ENCODE measurements around the gene F13A1. TPM values are rescaled to one million over a fixed set of nuclear protein-coding genes. Genes with fewer than 3 reads are reported as not detected.
A peak's percentile ranks its signal among the peaks of the same experiment; 100 is the strongest.

F13A1 gene
- total RNA-seq, 1 donor from 2014 or later = 187 TPM

GRCh38 chr6:6320901-6321300 lies 439 bp upstream of the F13A1 start:
- no peak for DNase-seq
- Histone ChIP-seq H3K27me3 (ENCODE audit: low read depth) (peaks cover 33% of the 10 kb centered on the region), H3K4me3 (no peak overlapping the region), H3K9me3 (no peaks in the 10 kb centered on the region), H3K27ac (no peak overlapping the region), H3K4me1 (no peaks in the 10 kb centered on the region), H3K36me3 (no peaks in the 10 kb centered on the region)
- no peak for ATAC-seq
- intact Hi-C loops (cut with DNase I) = no loop called here
- no peak for TF ChIP-seq CTCF (IDR thresholded peaks at IDR 0.05)

DNA sequence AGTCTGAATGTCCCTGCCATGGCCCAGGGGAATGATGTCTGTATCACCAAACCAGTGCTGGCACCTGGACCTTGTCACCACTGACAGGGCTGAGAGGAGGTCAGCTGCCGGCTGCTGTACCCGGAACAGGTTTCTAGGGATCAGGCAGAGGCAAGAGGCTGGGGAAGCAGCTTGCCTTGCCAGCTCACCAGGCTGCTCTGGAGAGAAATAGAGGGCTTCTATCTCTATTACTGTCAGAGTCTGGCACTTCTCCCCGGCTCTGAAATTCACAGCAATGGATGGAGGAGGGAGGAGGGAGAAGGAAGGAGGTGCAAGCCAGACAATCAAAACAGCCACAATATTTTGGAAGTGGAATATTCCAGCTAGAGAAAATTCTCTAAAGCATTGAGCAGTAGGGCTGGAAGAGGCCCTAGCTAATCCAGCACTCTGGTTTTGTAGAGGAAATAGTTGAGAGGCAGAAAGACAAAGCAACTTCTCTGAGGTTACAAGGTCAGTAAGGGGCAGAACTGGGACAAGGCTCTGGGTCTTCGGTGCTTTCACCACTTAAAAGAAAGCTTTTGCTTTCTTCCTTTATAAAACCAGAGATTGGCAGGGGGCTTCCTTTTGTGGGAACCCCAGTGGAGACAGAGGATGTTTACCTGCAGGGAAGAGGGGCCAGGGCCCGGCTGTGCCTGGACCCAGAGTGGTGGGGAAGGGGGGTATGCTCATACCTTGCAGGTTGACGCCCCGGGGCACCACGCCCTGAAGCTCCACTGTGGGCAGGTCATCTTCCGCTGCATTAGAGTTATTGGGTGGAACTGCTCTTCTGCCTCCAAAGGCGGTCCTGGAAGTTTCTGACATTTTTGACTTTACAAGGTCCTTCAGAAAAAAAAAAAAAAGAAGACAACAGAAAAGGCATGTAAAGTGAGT lies 2.4 kb downstream of the F13A1 start:
- Histone ChIP-seq H3K27ac (no peak overlapping the region), H3K4me3 (peak overlapping the region; percentile 37), H3K27me3 (ENCODE audit: low read depth) (peaks cover 33% of the 10 kb centered on the region), H3K9me3 (no peaks in the 10 kb centered on the region), H3K36me3 (no peaks in the 10 kb centered on the region), H3K4me1 (no peaks in the 10 kb centered on the region)
- no peak for TF ChIP-seq CTCF (IDR thresholded peaks at IDR 0.05)
- intact Hi-C loops (cut with DNase I) = no loop called here
- DNase-seq = no peak
- no peak for ATAC-seq

DNA sequence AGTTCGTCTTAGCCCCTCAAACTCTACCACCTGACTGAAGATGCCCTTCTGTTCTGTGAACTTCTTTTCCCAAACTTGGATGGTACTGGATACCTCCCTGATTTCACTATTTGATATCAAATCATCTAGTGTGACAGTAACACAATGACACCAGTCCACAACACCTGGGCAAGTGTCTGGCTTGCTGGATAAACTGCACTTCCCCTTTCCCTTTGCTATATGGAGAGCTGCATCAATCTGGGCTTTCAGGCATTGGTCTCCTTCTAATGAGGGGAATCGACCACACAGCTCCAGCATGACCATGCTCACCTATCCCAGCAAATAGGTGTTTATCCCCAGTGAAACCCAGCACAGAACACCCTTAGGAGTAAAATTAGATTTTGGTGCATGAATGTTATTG lies 3.1 kb downstream of the F13A1 start:
- no peak for TF ChIP-seq CTCF (IDR thresholded peaks at IDR 0.05)
- Histone ChIP-seq H3K9me3 (no peaks in the 10 kb centered on the region), H3K4me1 (no peaks in the 10 kb centered on the region), H3K27me3 (ENCODE audit: low read depth) (peaks cover 33% of the 10 kb centered on the region), H3K36me3 (no peaks in the 10 kb centered on the region), H3K4me3 (peak overlapping the region; percentile 37), H3K27ac (no peak overlapping the region)
- DNase-seq (no peak), ATAC-seq (no peak)
- intact Hi-C loops (cut with DNase I) = no loop called here

DNA sequence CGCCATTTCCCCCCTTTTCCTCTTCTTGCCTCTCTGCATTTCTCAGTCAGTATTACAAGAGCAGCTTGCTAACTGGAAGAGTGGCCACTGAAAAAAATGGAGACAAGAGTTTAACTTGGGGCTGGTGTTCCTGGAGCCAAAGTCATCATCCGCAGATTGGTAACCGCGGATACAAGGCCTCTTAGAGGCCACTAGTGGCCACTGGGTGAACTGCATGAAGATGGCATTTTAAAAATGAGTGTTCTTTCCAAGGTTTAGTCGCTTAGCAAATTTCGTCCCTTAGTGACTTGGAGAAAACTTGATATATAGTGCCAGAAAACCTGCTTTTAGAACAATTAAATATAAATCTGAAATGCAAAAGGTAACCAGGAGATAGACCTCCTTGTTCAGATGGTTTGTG lies 4.8 kb downstream of the F13A1 start:
- Histone ChIP-seq H3K36me3 (no peaks in the 10 kb centered on the region), H3K4me3 (no peak overlapping the region), H3K27ac (no peak overlapping the region), H3K9me3 (no peaks in the 10 kb centered on the region), H3K27me3 (ENCODE audit: low read depth) (peaks cover 24% of the 10 kb centered on the region), H3K4me1 (no peaks in the 10 kb centered on the region)
- no peak for DNase-seq
- peak; percentile 84 for TF ChIP-seq CTCF (IDR thresholded peaks at IDR 0.05)
- peak in 1 of 2 donors; percentile 57 for ATAC-seq
- intact Hi-C loops (cut with DNase I) = no loop called here

- ATAC-seq = no peak
These were observed 5.9 kb downstream of the F13A1 start for GRCh38 chr6:6314596-6314995.

More at GRCh38 chr6:6314596-6314995, 5.9 kb downstream of the F13A1 start:
- Histone ChIP-seq H3K27me3 (ENCODE audit: low read depth) (peaks cover 16% of the 10 kb centered on the region), H3K9me3 (no peaks in the 10 kb centered on the region), H3K27ac (no peak overlapping the region), H3K36me3 (no peaks in the 10 kb centered on the region), H3K4me3 (no peak overlapping the region), H3K4me1 (no peaks in the 10 kb centered on the region)
- intact Hi-C loops (cut with DNase I) = no loop called here
- TF ChIP-seq CTCF (IDR thresholded peaks at IDR 0.05) = no peak
- no peak for DNase-seq

All from lower lobe of right lung (tissue), 2 donors.